RKO (cell line): ENCODE measurements around the gene KBTBD13.

Experiments
- DNase-seq: peaks from one replicate; pipeline ENCODE4 v3.0.0-alpha.2; 2016; ENCODE audit warnings: low spot score

Gene KBTBD13

DNA sequence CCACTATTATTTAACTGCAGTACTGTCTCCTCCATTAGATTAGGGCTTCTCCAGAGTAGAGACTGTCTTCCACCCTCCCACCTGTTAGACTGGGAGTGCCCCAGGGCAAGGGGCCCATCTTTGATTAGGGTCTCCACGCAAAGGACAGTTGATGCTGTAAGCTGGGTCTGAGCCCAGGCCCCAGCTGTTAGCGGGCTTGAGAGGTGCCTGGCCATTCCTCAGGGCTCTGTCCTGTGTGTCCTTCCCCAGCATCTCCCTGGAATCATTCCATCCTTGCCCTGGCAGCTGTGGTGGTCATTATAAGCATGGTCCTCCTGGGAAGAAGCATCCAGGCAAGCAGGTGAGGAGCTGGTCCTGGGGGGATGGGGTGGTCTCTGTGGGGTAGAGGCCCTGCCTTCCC is 25.3 kb upstream of the KBTBD13 start:
- no peak for DNase-seq

DNA sequence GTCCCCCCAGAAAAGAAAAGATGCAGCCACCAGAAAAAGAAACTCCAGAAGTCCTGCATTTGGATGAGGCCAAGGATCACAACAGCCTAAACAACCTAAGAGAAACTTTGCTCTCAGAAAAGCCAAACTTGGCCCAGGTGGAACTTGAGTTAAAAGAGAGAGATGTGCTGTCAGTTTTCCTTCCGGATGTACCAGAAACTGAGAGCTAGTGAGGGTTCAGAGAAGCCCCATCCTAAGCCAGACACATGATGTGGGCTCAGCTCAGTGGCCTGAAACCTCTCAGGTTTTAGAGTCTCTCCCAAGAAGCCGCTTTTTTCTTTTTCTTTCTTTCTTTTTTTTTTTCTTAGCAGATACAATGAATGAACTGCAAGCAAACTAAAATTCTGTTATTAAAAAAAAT is 23.6 kb upstream of the KBTBD13 start:
- DNase-seq: no peak

DNA sequence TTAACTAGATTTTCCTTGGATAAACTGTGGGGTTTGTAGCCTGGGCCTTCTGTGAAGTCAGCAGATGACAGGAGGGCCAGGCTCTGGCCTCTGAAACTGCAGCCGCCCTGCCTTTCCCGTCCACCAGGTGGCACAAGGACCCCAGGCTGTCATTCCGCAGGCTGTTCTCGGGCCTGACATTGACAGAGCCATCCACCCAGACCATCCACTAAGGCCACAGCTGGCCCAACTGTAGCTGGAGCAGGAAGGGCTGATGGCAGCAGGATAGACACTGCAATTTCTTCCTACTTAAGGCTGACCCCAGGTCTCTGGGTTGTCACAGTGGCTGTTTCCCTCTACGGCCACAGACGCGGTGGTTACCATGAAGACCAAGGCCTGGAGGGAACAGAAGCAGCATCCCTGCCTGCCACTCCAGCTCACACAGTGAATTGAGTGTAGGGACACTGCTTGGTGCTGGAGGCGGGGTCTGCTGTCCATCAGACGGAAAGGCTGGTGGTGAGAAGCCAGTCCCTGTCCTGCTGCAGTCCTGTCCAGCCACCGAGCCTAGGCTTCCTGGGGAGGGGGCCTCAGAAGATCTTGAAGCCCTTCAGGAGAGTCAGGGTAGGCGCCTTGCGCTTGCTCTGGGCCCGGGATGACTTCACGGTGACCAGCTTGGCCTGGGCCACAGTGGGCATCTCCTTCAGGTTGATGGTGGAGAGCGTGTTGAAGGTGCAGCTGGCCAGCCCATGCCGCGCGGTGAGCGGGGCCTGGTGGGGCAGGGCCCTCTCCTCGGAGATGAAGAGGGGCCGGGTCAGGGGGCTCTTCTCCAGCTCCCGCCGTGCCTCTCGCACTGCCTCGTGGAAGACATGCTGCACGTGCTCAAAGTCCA is 22.0 kb upstream of the KBTBD13 start:
- peak; percentile 66 for DNase-seq

DNA sequence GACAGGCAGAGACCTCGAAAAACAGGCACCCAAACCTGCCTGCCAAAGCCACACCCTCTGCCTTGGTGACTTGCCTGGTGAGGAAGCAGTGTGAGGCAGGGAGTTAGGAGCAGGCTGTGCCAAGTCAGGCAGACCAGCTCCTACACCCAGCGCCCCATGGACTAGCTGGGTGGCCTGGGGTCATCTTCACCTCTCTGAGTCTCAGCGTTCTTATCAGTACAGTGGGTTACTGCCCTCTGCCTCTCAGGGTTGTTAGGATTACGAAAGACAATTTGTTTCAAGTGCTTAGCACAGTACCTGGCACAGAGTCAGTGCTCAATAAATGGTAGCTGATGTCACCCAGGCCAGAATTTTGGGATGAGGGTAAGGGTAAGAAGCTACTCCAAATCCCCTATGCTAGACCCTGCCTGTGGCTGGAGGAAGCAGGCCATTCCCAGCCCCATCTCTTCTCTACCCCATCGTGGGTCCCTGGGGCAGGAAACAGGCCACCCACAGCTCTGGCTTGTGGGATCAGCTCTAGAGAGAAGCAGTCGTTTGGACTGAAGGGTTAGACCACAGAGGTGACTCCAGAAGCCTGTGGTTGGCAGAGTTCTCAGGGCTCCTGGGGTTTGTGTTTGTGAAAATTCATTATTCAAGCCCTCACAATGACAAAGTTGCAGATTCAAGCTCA is 21.2 kb upstream of the KBTBD13 start:
- DNase-seq: no peak

DNA sequence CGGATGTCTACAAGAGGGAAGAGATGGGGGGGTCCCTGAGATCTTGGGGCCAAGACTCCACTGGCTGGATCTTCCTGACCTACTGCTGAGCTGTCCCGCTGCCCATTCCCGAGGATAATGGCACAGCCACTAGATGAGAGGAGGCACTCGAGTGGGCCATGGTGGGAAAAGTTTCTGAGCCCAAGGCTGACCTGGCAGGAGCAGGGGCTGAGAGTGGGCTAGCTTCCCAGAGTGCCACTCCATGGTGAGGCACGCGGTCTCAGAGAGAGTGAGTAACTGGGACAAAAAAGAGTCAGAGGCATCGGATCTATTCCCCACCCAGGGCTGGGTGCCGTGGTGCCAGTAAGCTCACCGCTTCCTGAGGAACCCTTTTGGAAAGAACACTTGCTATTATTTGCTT is 20.4 kb upstream of the KBTBD13 start:
- no peak for DNase-seq

DNA sequence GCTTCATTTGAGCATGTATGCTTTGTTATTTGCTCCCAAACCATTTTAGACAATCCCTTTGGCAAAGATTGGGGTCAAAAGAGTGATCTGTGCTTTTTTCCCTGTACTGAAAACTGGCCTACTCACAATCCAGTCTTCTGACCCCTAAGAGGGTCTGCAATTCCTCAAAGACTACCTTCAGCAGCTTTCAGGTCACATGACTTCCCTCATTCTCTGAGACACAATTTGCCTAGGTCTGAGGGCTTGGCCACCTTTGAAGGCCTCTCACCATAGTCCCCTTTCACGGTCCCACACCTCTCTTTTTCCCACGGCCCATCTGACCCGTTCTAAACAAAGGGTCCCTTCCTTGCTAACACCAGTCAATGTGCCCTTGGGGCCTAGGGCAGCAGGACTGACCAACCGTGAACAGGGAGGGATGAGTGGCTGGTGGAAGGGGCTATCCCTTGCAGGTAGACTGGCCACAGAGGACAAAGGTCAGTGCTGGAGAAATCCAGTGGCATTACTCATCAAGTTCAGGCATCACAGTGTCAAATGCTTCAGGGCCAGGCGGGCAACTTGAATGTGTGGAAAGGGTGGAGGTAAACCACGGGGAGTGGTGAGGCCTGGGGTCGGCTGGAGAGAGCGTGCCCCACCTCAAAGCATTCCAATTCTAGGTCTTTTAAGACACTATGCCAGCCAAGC is 19.5 kb upstream of the KBTBD13 start:
- no peak for DNase-seq

DNA sequence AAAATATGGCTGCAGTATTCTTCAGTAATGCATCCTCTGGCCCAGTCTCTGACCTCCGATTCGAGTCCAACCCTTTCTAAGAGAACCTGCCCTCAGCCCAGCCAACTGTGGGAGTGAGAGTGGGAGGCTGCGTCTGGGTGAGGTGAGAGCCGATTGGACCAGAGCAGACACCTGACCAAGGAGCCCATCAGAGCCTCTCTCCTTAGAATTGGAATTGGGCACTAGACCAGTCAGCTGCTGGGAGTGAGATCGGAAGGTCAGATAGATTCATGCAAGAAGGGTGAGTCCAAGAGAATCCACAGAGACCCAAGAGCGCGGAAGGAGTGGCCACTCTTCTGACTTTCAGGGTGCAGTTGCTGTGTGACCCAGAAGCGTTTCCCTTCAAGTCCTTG is 19.0 kb upstream of the KBTBD13 start:
- DNase-seq: no peak

DNA sequence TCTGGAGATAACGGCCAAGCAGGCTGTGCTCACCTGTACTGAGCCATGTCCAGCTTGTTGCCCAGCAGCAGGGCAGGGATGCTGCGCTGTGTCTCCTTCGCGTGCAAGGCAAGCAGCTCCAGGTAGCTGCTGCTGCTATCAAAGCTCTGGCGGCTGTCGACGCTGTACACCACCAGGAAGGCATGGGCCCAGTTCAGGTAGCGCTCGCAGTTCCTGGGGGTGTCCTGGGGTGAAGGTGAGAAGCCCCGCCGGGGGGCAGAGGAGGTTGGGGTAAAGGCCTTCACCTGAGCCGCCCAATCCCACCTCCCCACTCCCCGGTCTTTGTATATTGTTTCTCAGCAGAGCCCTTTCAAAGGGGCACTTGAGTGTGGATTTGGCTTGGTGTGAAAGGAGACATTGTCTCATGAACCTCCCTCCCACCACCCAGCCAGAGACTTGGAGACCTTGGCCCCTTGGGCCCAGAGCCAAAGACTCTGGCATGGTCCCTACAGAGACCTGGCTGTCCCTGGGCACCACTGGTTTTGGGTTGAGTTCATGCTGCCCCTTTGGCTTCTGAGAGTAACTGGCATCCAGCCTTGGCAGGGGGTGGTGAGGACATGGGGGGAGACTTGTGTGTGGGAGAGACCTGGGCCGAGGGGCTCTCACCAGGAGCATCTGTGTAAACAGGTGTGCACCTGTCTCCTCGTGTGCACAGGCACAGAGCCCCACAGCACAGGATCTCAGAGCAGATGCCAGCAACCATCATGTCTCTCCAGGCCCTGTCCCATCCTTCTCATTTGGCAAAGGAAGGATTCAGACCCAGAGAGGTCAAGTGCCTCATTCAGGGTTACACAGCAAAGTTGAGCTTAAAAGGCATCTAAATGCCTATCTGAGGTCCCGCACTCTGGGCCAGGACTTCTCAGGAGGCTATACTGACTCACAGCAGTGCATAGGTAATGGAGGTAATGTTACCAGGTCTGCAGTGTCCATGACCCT is 17.9 kb upstream of the KBTBD13 start:
- DNase-seq: no peak

DNA sequence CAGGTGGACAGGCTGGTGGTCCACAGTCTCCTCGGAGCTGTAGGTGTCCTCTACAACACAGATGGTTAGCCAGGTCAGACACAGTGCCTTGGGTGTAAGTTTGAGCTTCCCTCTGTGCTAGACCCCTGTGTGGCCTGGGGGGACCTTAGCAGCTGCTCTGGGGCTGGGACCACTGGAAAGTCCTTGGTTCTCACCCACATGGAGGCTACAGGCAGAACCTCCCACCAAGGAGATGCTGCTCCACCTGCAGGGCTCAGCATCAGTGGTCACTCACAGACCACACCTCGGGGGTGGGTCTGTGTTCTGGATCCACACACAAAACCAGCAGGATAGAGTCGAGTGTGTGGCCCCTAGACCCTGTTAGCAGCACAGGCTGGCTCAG is 17.2 kb upstream of the KBTBD13 start:
- no peak for DNase-seq

DNA sequence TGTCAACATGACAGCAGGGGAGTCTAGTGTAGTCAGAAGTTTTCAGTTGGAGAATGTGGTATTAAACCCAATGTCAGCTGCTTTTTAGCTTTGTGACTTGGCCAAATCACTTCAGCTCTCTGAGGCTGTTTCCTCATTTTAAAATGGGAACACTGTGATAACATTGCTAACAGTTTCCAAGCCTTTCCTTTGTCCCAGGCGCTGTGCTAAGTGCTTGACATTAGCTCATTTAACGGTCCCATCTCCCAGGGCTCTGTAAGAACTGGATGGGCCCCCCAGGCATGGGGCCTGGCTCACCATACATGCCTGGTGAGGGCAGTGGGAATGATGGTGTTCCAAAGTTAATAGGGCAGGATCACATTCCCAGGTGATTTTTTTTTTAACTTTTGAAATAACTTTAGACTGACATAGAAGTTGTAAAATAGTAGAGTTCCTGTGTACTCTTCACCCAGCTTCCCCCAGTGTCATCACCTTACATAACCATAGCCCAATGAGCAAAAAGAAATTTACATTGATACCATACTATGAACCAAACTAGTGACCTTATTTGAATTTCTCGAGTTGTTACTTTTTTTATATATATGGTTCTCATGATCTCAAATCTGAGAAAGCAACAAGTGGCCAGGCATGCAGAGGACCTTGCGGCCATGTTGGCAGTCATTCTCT is 16.5 kb upstream of the KBTBD13 start:
- no peak for DNase-seq

DNA sequence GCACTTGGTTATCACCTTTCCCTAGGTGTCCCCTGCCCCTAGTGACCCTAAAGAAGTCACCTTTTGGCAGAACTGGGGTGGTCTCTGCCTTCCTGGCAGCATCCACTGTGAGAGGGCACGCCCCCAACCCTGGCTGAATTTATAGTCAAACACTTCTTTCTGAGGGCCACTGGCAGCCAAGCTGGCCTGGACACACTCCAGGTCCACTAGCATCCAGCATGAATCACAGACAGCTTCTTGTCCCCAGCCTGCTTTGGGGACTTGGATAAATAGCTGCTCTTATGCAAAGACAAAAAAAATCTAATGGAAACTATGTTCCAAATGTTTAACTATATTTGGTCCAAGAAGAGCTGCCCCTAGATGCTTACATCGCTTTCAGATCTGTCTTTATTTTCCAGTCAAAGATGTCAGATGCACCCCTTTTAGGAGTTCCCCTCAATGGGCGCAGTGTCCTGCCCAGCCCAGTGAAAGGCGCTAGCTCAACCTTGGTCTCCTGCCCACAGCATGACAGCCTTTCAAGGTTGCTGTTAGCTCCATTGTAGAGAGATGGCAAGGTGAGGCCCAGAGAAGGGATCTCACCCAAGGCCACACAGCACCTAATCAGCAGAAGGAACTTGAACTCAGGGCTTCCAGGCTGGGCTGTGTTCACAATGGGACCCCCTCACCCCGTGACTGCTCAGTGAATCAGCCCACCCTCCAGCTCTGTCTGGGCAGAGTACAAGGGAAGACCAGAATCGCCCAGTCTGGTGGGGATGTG is 15.7 kb upstream of the KBTBD13 start:
- no peak for DNase-seq

DNA sequence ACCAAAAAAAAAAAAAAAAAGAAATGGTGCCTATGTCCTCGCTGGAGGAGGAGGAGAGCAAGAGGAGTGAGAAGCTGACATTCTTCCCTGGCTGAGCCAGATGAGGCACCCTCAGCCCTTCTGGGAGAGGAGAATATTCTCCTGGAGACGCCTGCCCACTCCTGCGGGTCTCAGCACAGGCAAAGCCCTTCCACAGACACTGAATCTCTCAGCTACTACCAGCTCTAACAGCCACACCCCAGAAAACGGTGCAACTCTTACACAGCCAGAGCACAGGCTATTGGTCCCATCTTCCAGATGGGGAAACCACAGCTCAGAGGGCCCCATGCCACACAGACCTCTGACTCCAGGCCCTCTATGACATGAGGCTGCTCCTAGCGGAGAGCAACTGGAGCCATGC is 14.5 kb upstream of the KBTBD13 start:
- no peak for DNase-seq

DNA sequence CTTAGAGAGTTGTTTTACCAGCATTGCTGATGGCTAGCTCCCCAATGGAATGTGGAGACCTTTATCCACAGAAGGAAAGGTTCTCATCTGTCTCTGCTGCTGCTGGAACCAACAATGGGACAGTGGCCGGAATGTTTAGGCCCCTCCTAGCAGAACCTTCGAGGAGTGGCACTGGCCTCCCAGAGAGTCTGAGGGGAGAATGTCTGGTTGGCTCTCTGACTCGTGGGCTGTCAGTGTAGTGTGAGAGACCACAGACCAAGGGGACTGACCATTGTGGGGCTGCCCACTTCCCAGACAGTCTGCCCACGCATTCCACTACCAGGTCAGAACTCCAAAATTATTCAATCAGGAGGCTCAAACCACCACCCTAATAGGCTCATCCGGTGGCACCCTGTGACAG is 13.8 kb upstream of the KBTBD13 start:
- no peak for DNase-seq

DNA sequence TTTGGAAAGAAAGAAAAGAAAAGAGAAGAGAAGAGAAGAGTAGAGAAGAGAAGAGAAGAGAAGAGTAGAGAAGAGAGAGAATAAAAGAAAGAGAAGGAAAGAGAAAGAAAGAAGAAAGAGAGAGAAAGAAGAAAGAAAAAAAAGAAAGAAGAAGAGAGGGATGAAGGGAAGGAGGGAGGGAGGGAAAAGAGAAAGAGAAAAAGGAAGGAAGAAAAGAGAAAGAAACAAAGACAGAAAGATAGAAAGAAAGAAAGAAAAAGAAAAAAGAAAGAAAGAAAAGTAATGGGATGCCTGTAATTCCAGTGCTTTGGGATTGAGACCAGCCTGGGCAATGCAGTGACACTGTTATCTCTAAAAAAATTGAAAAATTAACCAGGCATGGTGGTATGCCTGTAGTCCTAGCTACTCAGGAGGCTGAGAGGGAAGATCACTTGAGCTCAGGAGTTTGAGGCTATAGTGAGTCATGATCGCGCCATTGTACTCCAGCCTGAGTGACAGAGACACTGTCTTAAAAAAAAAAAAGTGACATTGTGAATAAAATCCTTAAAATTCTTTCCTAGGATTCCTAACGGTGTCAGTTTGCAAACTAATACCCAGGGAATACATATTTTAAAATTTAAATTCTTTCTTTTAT is 10.4 kb upstream of the KBTBD13 start:
- DNase-seq: no peak

DNA sequence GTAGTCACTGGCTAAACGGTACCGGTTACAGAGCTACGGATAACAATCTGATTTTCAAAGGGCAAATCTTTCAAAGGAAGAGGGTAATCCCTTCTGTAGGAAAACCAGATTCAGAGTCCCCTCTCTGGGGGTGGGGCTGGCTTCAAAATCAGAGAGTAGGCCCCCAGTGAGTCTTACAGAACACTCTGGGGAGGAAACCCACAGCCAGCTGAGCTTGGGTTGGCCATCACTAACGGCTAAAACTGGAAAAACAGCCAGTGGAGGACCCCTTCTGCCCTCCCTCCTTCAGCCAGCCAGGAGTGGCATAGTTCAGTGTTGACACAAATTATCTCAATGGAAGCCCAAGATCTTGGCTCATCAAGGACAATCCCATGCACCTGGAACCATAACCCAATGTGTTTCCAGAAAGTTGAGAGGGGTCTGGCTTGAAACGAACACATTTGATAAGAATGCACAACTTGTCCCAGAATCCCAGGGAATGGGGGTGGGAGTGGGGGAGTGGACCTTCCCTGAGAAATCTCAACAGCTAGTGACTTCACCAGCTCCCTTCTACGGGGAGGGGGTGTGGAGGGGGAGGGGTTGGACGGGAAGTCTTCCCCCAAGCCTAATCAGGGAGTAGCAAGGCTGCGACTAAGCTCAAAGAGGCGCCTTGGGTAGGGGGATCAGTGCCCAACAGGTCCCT is 9.8 kb upstream of the KBTBD13 start:
- DNase-seq: no peak

DNA sequence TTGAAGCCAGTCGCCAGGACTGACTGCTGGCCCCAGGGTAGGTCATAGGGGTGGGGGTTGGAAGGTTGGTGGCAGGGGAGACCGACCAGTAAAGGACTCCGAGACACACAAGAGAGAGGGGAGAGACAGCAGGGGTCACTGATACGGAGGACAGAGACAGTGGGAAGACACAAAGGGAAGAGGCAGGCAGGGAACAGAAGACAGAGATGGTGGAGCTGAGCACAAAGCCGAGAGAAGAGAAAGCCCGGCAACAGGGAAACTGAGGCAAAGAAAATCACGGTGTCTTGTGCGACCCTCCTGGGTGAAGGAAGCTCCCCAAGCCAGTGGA is 9.3 kb upstream of the KBTBD13 start:
- no peak for DNase-seq

DNA sequence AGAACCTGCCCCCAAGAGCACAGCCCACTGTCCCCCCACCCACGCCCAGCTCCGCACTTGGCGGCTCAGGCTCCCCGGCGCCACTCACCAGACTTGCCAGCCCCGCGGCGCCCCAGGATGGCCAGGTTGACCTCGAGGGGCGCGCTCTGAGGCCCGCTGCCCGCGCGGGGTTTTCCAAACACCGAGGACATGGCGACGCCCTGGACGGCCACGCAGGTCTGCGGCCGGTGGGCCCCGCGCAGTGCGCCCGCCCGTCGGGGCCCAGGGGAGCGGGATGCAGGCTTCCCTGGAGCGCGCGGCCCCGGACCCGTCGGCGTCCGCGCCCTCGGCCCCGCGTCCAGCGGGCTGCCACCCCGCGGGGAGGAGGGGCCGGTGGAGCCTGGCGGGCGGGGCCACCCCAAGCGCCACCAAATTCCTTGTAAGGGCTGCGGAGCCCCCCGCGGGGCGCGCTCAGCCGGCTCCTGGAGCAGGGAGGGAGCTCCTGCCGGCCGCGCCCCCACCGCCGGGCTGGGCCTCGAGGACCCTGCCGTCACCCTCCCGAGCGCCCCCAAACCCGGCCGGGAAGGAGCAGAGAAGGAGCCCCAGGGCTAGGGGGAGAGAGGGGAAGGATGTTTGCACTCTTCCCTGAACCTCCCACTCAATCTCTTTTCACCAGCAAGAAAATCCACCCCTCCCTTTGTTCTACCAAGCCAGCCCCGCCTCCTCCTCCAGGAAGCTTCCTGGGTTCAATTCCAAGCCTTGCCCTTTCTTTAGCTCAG is 8.7 kb upstream of the KBTBD13 start, which contains the start of gene RASL12:
RASL12 (minus strand) TSS at position 347 of the 758 bp plus-strand sequence; CDS start at position 191, 156 bp downstream.
- DNase-seq: no peak

DNA sequence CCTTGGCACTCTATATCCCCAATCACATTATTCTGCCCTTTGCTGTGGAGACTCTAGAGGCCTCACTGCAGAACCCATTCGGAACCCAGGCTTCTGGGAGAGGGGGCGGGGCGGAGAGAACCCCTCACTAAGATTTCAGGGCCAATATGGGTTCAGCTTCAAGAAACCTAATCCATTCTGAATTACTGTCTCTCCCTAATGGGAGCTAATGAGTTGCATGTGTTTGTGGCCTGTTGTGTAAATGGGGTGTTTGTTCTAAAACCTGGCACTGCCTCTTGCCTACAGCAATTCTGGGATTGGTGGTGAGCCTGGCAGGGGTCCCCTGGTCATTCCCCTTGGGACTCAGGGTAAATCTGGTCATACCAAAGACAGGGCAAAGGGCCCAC is 8.2 kb upstream of the KBTBD13 start:
- no peak for DNase-seq

DNA sequence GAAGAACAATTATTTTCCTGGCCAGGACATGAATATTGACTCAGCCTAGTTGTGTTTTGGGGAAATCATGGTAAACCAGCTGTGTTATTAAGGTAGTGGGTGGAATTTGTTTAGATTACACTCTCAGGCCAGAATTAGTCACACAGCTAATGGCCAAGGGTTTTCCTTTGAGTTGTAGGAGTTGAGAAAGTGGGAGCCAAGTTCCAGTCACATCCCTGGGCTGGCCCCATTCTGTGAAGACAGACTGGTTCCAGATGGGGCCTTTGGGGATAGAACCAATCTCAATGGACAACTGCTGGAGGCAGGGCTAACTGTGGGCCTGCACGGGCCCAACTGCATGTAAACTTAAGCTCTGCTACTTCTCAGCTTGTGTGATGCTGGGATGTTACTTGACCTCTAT is 7.4 kb upstream of the KBTBD13 start:
- DNase-seq: no peak
